Renal cortical epithelial cell (primary cell): ENCODE data around the gene MTMR12. TPM values are rescaled to one million over a fixed set of nuclear protein-coding genes. Genes with fewer than 3 reads are reported as not detected.
"Not testable (repeated sequence)": the region's sequence is repeated elsewhere in the genome, so short reads cannot be mapped to it uniquely, and the experiment has no call there.

Experiments
- DNase-seq: peaks from one replicate; pipeline ENCODE4 v3.0.0-alpha.2; 2011; ENCODE audit warnings: low read depth
- total RNA-seq: library from RNA; depleted of rRNA; stranded (reverse); fragments of >200 nt; gene quantifications from 2 replicates; pipeline ENCODE4 v1.2.3, GENCODE V29; 2014

The MTMR12 gene
- total RNA-seq, 1 donor from 2014 or later, result 61.3 TPM

DNA sequence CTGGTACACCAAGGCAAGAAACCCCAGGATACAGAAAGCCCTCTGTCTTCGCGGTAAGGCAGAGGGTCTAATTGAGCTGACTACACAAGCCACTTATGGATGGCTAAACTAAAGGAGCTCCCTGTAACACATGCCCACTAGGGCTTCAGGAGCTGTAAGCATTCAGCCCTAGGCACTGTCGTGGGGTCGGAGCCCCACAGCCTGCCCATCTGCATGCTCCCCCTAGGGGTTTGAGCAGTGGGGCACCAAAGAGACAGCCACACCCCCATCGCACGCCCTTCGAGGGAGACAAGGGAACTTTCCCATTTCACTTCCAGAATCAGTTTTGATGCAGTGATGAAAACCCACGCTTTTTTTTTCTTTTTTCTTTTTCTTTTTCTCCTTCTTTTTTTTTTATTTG is 11.0 kb upstream of the MTMR12 start:
- no peak for DNase-seq

DNA sequence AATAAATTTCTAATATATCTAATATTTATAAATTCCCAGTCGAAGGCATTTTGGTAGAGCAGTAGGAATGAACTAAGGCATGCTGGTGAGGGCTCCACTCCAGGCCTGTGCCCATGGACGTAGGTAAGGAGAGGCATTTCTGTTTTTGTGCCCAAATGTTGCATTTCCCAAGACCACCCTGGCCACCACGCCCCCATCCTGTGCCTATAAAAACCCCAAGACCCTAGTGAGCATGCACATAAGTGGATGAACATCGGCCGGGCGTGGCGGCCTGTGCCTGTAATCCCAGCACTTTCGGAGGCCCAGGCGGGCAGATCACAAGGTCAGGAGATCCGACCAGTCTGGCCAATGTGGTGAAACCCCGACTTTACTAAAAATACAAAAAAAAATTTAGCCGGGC is 10.1 kb upstream of the MTMR12 start:
- DNase-seq, result no peak

DNA sequence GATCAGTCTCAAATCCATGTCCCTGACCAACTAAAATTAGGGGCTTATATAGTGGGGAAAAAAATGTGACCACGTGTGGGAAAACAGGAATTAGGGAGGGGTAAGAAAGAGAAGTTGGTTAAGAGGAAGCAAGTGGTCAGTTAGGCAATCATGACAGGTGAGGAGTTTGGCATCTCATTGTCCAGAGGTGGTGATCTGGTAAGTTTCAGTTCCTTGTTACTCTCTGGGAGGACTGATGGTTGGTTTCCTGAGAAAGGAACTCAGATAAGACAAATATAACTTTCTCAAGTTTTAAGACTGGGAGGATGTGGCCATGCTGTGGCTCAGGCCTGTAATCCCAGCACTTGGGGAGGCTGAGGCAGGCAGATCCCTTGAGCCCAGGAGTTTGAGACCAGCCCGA is 9.0 kb upstream of the MTMR12 start:
- not testable (repeated sequence) for DNase-seq

DNA sequence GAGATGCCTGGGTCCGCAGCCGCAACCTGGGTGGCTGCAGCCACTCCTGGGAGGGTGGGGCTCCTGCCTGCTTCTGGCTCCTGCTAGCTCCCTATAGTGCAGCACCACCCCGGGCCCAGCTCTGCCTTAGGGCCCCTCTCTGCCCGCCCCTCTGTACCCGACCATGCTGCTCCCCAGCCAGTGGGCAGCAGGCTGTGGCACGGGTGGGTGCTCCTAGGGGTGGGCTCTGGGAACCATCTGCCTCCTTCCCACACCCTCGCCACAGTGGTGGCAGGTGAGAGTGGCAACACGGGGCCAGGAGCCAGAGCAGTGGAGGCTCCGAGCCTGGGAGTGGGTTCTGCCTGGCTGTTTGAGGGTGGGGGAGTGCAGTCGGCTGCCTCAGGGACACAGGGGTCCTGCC is 7.8 kb upstream of the MTMR12 start:
- no peak for DNase-seq

DNA sequence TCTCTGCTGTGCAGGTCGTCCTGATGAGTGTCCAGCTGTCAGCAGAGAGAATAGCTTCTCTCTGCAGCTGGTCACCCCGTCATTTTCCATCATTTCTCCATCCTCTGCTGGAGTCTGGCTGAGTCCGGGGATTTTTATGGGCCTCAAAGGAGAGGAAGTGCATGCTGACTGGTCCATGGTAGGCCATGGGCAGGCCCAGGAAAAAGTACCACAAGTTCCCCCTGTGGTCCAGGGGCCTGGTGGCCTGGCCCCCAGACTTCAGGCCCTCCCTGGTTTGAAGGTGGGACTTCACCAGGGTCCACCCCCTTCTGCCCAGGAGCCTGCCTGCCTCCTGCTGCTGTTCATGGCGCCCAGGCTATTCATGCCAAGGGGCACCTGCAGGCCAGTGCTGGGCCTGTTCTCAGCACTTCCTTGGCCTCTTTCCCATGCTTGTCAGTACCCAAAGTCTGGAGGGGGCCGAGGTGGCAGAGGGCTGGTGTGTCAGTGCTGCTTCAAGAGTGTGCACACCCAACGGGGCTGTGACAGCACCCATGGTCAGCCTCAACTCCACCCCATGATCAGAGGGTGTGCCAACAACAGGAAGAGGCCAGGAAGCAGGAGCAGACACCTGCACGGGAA is 7.3 kb upstream of the MTMR12 start:
- DNase-seq, result no peak

DNA sequence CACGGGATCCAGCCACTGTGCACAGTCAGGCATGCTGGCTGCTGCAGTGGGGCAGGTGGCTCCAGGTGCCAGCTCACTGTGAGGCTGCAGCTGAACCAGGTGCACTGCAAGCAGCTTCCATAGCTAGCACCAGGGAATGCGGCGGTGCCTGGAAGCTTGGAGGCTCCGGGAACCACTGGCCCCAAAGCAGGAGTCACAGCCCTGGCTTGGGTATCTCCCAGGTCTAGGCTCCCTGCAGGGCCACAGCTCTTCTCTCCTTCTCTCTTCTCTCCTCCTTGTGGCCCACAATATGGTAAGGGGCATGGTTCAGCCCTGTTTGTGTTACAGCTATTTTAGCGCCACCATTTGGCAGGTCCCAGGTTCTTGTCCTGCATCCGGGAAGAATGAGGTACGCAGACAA is 6.7 kb upstream of the MTMR12 start:
- no peak for DNase-seq

DNA sequence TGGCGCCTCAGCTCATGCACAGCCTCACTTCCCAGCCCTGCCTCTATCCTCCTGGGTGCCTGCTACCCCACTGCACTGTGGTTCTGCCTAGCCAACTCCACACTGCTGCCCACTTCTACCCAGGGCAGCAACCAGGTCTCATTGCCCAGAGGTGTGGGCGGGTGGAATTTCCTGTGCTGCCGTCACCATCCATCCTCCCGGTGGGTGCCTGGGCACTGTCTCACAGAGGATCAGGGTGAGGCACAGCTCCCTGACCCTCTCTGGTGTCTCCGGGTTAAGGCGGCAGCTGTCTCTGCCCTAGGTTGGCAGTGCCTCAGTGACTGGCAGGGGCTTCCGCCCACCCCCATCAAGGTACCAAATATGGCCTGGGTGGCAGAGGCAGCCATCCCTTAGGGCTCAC is 4.3 kb upstream of the MTMR12 start:
- no peak for DNase-seq

DNA sequence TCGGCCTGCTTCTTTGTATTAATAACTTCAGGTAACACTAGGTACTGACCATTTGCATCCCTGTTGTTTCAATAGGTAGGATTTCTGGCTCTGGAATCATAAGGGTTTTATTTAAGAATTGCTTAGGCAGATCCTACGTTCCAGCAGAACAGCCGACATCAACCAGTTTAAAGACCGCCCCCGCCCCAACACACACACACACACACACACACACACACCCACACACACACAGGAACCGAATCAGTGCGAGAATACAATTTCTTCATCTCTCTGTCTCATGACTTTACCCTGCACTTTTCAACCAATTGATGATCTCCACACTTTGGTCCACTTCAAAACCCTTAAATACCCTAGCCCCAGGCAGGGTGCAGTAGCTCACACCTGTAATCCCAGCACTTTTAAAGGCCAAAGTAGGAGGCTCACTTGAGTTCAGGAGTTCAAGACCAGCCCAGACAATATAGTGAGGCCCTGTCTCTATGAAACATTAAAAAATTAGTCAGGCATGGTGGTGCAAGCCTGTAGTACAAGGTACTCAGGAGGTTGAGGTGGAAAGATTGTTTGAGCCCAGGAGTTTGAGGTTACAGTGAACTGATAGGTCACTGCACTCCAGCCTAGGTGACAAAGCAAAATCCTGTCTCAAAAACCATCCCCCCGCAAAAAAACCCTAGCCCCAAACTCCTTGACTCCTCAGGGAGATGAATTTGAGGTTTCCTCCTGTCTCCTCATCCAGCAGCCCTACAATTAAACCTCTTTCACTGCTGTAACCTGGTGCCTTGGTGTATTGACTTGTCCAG is 2.7 kb upstream of the MTMR12 start:
- no peak for DNase-seq

DNA sequence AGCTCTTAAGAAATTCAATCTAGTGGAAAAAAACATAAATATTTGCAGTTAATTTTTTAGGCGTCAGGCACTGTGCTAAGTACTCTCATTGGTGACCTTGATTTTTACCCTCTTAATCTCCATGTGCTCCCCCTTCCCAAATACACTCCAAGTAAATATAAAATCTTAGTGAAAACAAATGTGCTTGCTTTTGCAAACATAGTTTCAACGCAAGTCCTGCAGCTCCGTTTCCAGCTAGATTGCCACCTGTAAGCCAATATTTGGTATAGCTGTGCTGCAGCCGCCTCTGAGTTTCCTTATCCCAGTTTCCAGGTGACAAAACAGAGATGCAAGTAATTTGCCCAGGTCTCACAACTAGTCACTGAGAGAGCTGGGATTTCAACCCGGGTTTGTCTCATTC is 1.9 kb upstream of the MTMR12 start:
- no peak for DNase-seq

DNA sequence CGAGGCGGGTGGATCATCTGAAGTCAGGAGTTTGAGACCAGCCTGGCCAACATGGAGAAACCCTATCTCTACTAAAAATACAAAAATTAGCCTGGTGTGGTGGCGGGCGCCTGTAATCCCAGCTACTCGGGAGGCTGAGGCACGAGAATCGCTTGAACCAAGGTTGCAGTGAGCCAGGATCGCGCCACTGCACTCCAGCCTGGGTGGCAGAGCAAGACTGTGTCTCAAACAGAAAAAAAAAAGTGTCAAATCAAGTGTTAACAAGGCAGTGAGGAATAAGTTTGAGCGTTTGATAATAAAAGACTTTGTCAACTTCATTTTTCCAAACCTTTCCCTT is 1.4 kb upstream of the MTMR12 start:
- not testable (repeated sequence) for DNase-seq

DNA sequence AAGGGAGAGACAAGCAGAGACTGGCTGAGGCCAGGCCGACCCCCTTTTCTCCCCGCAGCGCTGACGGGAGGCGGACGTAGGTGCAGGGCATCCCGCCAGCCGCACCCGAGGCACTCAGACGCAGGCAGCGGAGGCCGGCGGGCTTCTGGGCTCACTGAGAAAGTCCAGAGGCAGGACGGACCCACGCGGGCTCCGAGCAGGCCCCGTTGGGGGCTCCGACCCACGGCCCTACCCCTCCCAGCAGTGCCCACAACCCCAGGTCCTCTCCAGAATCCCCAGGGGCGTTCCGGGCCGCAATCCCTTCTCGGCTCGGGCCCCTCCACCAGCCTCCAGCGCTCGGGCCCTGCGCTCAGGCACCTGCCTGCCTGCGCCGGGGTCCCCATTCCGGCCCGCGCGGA is 543 bp downstream of the MTMR12 start:
- DNase-seq, result no peak

DNA sequence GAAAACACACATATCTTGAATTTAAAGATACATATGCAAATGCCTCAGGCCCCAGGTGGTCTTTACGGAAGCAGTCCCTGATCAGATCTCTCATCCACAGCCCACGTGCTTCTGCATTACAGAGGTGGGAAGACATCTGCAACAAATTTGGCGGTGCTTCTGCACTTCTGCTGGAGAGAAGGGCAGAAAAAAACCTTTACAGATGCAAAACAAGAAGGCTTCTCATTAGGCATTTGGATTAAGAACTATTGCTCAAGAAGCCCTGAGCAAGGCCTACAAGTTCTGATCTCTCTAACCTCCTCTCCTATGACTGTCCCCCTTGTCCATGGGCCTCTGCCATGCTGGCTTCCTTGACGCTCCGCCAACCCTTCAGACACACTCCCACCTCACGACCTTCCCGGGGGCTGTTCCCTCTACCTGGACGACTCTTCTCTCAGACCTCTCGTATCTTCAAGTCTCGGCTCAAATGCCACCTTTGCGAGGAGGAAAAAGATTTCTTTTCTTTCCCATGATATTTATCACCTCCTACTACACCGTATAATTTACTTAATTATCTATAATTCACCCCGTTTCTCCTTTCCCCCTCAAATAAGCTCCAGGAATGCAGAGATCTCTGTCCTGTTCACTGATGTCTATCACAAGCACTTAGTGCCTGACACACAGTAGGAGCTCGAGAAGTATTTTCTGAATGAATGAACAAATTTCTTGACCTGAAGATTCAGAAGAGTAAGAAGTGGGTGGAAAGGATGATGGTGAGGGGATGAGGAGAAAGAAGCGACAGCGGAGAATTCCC is 1.1 kb downstream of the MTMR12 start:
- DNase-seq, result no peak

DNA sequence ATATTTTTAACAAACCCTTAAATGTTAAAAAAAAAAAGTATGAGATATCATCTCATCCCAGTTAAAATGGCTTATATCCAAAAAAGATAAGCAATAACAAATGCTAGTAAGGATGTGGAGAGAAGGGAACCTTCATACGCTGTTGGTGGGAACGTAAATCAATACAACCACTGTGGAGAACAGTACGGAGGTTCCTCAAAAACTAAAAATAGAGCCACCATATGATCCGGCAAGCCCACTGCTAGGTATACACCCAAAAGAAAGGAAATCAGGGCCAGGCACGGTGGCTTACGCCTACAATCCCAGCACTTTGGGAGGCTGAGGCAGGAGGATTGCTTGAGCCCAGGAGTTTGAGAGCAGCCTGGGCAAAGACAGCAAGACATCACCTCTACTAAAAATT is 3.0 kb downstream of the MTMR12 start:
- no peak for DNase-seq

DNA sequence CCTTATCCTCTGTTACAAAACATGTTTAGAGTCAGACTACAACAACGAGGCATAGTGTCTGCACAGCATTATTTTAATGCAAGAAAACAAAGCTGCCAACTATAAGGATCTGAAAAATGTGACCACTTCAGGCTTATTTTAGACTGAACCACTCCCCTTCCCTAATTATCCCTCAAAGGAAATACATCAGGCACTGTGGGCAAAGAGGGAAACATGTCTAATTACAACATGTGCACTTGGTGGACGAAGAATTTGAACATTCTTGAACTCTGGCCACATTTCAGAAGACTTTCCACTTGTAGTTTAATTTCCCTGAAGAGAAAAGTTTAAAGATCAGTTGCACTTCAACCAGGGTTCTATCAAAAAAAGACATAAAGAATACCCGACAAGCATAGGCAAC is 3.8 kb downstream of the MTMR12 start:
- peak; percentile 65 for DNase-seq

DNA sequence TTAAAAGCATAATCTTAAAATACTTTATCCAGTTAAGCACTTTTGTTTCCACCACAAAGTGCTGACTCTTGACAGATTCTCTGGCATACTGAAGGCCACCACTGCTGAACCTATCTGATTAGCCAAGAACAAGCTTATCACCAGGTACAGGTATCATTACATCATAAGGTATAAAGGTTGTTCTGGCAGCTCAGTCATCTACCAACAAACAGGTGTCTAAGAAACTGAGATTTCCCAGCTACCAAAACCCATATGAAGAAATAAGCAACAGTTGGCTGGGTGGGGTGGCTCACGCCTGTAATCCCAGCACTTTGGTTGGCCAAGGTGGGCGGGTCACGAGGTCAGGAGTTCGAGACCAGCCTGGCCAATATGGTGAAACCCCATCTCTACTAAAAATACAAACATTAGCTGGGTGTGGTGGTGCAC is 5.0 kb downstream of the MTMR12 start:
- no peak for DNase-seq

DNA sequence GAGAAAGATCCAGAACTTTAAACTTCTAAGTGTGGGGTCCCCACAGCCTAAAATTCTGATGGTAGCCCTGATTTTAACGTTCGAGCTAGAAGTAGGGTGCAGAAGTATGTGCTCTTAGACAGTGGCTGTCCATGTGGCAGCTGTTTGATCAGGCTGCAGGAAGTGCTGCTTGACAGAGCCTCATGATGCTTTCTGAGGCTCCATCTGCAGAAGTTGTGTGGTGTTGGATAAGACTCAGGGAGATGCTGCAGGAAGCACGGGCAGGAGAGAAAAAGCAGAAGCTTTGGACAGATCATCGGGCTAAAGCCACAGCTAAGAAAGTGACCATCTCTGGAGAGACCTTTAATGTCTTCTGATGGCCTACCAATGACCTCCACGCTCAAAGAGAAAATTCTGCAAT is 8.1 kb downstream of the MTMR12 start:
- DNase-seq, result no peak

DNA sequence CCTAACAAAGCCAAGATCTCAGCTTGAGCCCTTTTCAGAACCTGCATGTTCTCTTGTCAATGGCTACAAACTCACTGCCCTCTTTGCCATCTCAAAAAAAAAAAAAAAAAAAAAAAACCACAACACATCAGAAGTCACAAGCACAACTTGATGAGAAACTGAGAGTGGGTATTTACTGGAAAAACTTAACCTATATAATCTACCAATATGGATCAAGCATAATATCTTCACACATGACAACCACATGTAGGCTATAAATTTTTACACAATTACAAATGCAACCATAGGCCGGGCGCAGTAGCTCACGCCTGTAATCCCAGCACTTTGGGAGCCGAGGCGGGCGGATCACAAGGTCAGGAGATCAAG is 9.0 kb downstream of the MTMR12 start:
- DNase-seq, result no peak

DNA sequence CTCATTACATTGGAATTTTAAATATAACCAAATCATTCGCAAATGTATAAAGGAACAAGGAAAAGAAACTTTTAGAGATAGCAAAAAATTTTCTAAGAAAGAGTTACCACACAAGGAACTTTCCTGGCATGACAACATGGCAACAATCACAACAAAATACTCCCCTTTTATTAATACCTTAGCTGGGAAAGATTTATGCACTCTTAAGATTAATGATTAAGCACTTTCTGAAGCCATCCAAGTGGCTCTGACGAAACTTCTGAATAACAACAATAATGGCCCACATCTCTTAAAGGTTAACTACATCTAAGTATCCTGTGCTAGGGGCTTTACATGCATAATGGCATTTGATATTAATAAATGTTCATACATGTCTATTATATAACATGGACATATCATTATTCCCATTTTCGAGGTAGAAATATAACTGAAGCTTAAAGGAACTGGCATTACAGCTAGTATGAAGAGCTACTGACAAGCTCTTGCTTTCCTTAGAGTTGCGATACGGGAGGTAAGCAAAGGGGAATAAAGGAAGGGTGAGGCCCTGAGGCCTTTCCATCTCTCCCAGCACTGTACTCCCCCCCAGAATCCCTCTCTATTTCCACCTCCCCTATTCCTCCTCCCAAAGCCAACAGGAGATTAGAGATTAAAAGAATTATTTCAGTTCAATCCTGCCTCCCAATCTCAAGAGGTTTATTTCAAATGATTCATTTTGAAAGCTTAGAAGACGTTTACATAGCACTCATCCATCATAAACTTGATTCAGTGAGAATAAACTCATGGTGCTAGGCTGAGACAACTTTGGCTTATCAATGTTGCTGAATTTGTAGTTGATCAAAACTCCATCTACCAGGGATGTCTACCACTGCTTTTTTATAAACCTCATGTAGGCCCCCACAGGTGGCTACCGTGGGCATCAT is 9.6 kb downstream of the MTMR12 start:
- DNase-seq, result peak; percentile 97

DNA sequence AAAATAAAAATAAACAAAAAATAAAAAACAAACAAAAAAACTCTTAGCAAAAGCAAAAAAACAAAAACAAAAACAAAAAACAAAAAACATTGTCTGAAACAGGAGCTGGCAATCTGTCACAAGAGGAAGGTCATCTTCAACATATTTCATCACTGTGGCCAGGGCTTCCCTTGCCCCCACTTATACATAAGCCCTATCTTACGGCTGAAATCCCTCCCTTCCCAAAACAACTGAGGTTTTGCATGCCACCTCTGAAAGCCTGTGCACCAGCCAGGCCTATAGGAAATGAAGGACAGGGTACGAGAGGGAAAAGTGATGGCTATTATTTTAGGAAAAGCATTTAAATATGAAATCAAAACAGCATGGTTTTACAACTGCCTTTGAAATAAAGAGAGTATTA is 10.8 kb downstream of the MTMR12 start:
- no peak for DNase-seq

DNA sequence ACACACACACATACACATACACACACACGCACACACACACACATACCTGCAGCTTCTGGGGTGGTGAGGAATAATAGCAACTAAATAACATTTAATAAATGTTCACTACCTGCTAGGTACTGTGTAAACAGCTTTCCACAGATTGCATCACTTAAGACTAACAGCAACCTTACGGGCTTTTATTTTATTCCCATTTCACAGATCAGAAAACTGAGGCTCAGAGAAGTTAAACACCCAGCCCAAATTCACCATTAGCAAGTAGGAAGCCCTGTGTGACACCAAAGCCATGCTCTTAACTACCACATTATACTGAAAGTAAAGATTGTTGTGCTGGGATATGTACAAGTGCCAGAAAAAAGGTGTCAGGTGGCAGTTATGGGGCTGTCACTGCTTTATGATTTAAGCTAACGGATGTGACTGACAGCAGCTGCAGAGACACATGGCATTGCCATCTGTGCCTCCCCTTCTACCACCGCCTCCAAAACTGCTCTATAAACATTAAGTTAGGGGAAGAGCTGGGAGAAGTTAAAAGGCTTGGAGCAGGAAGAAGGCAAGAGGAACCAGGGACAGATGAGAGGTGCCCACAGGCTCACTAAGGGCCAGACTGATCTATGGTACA is 13.6 kb downstream of the MTMR12 start:
- DNase-seq, result no peak

DNA sequence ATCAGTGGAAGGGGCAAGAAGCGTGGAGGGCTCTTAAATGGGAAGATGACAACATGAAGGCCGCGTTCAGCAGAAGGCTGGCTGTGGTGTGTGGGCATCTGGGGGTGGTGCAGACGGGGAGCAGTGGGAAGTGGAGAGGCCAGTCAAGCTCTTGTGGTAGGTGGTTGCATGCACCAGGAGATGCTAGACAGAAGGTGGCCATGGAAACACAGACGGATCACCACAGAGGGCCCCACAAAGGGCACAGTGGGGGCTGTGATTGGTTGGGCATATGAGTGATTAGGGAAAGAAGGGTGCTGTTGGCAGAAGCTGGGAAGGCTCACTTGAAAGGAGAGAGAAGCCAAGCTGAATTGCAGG is 14.7 kb downstream of the MTMR12 start:
- peak; percentile 76 for DNase-seq
